ENCODE results near the gene S1PR3.

Gene S1PR3

GRCh38 chr9:89005323-89005722 is 14.1 kb downstream of the S1PR3 start:
- FAIRE-seq (no peak), DNase-seq (ENCODE audit: insufficient read length, low spot score) (no peak)
- TF ChIP-seq PAX5 (IDR thresholded peaks at IDR 0.05; ENCODE audit: insufficient read depth, low read length, severe bottlenecking) (no peak), POLR2A (IDR thresholded peaks at IDR 0.05; ENCODE audit: low read depth, low read length) (no peak), POU2F2 (IDR thresholded peaks at IDR 0.05; ENCODE audit: low read depth, low read length) (no peak), POLR2AphosphoS5 (IDR thresholded peaks at IDR 0.05; ENCODE audit: low read depth, low read length) (no peak), SPI1 (IDR thresholded peaks at IDR 0.05; ENCODE audit: low read depth, low read length) (no peak), TAF1 (IDR thresholded peaks at IDR 0.05; ENCODE audit: low read depth, low read length) (no peak)

GRCh38 chr9:89006267-89006666 is 15.0 kb downstream of the S1PR3 start:
- no peak for FAIRE-seq
- DNase-seq (ENCODE audit: insufficient read length, low spot score): no peak
- TF ChIP-seq SPI1 (IDR thresholded peaks at IDR 0.05; ENCODE audit: low read depth, low read length): no peak
- TF ChIP-seq TAF1 (IDR thresholded peaks at IDR 0.05; ENCODE audit: low read depth, low read length): no peak
- no peak for TF ChIP-seq POLR2AphosphoS5 (IDR thresholded peaks at IDR 0.05; ENCODE audit: low read depth, low read length)
- no peak for TF ChIP-seq PAX5 (IDR thresholded peaks at IDR 0.05; ENCODE audit: insufficient read depth, low read length, severe bottlenecking)
- no peak for TF ChIP-seq POLR2A (IDR thresholded peaks at IDR 0.05; ENCODE audit: low read depth, low read length)
- TF ChIP-seq POU2F2 (IDR thresholded peaks at IDR 0.05; ENCODE audit: low read depth, low read length): no peak

GRCh38 chr9:89006996-89007967 is 16.0 kb downstream of the S1PR3 start:
- no peak for FAIRE-seq
- DNase-seq (ENCODE audit: insufficient read length, low spot score): no peak
- TF ChIP-seq POU2F2 (IDR thresholded peaks at IDR 0.05; ENCODE audit: low read depth, low read length) (no peak), POLR2A (IDR thresholded peaks at IDR 0.05; ENCODE audit: low read depth, low read length) (no peak), SPI1 (IDR thresholded peaks at IDR 0.05; ENCODE audit: low read depth, low read length) (no peak), PAX5 (IDR thresholded peaks at IDR 0.05; ENCODE audit: insufficient read depth, low read length, severe bottlenecking) (no peak)

- DNase-seq (ENCODE audit: insufficient read length, low spot score): no peak
- no peak for TF ChIP-seq POLR2AphosphoS5 (IDR thresholded peaks at IDR 0.05; ENCODE audit: low read depth, low read length)
- TF ChIP-seq POU2F2 (IDR thresholded peaks at IDR 0.05; ENCODE audit: low read depth, low read length): no peak
- no peak for TF ChIP-seq POLR2A (IDR thresholded peaks at IDR 0.05; ENCODE audit: low read depth, low read length)
- no peak for TF ChIP-seq TAF1 (IDR thresholded peaks at IDR 0.05; ENCODE audit: low read depth, low read length)
- no peak for TF ChIP-seq PAX5 (IDR thresholded peaks at IDR 0.05; ENCODE audit: insufficient read depth, low read length, severe bottlenecking)
- TF ChIP-seq SPI1 (IDR thresholded peaks at IDR 0.05; ENCODE audit: low read depth, low read length): no peak
- FAIRE-seq: no peak
These were observed 16.9 kb downstream of the S1PR3 start for GRCh38 chr9:89008055-89008743.

- DNase-seq (ENCODE audit: insufficient read length, low spot score) (no peak), FAIRE-seq (no peak)
- TF ChIP-seq SPI1 (IDR thresholded peaks at IDR 0.05; ENCODE audit: low read depth, low read length) (no peak), POLR2A (IDR thresholded peaks at IDR 0.05; ENCODE audit: low read depth, low read length) (no peak), PAX5 (IDR thresholded peaks at IDR 0.05; ENCODE audit: insufficient read depth, low read length, severe bottlenecking) (no peak), POU2F2 (IDR thresholded peaks at IDR 0.05; ENCODE audit: low read depth, low read length) (no peak), TAF1 (IDR thresholded peaks at IDR 0.05; ENCODE audit: low read depth, low read length) (no peak), POLR2AphosphoS5 (IDR thresholded peaks at IDR 0.05; ENCODE audit: low read depth, low read length) (no peak)
These were observed 17.7 kb downstream of the S1PR3 start for GRCh38 chr9:89008744-89009545.

- FAIRE-seq (no peak), DNase-seq (ENCODE audit: insufficient read length, low spot score) (no peak)
- TF ChIP-seq PAX5 (IDR thresholded peaks at IDR 0.05; ENCODE audit: insufficient read depth, low read length, severe bottlenecking) (no peak), SPI1 (IDR thresholded peaks at IDR 0.05; ENCODE audit: low read depth, low read length) (no peak), POLR2A (IDR thresholded peaks at IDR 0.05; ENCODE audit: low read depth, low read length) (no peak), POLR2AphosphoS5 (IDR thresholded peaks at IDR 0.05; ENCODE audit: low read depth, low read length) (no peak), TAF1 (IDR thresholded peaks at IDR 0.05; ENCODE audit: low read depth, low read length) (no peak), POU2F2 (IDR thresholded peaks at IDR 0.05; ENCODE audit: low read depth, low read length) (no peak)
These were observed 18.2 kb downstream of the S1PR3 start for GRCh38 chr9:89009546-89009840.

- no peak for TF ChIP-seq POU2F2 (IDR thresholded peaks at IDR 0.05; ENCODE audit: low read depth, low read length)
- TF ChIP-seq PAX5 (IDR thresholded peaks at IDR 0.05; ENCODE audit: insufficient read depth, low read length, severe bottlenecking): no peak
- TF ChIP-seq SPI1 (IDR thresholded peaks at IDR 0.05; ENCODE audit: low read depth, low read length): no peak
- TF ChIP-seq TAF1 (IDR thresholded peaks at IDR 0.05; ENCODE audit: low read depth, low read length): no peak
- no peak for TF ChIP-seq POLR2A (IDR thresholded peaks at IDR 0.05; ENCODE audit: low read depth, low read length)
- FAIRE-seq (no peak), DNase-seq (ENCODE audit: insufficient read length, low spot score) (no peak)
These were observed 18.8 kb downstream of the S1PR3 start for GRCh38 chr9:89010056-89010455.

- FAIRE-seq: no peak
- no peak for DNase-seq (ENCODE audit: insufficient read length, low spot score)
These were observed 19.4 kb downstream of the S1PR3 start for GRCh38 chr9:89010526-89011111.

More at GRCh38 chr9:89010526-89011111, 19.4 kb downstream of the S1PR3 start:
- no peak for TF ChIP-seq POLR2A (IDR thresholded peaks at IDR 0.05; ENCODE audit: low read depth, low read length)
- no peak for TF ChIP-seq POU2F2 (IDR thresholded peaks at IDR 0.05; ENCODE audit: low read depth, low read length)
- no peak for TF ChIP-seq PAX5 (IDR thresholded peaks at IDR 0.05; ENCODE audit: insufficient read depth, low read length, severe bottlenecking)
- no peak for TF ChIP-seq SPI1 (IDR thresholded peaks at IDR 0.05; ENCODE audit: low read depth, low read length)
- no peak for TF ChIP-seq POLR2AphosphoS5 (IDR thresholded peaks at IDR 0.05; ENCODE audit: low read depth, low read length)
- no peak for TF ChIP-seq TAF1 (IDR thresholded peaks at IDR 0.05; ENCODE audit: low read depth, low read length)
